ENCODE data around the gene NOS3. TPM values are rescaled to one million over a fixed set of nuclear protein-coding genes. Genes with fewer than 3 reads are reported as not detected.
A peak's percentile ranks its signal among the peaks of the same experiment; 100 is the strongest.

The NOS3 gene
- total and polyA plus RNA-seq, 9 of the 15 experiments (the other 6 are each of a cell fraction or from before 2014, with no cell fraction given) = 1.1 to 121 (median 23.6) TPM

DNA sequence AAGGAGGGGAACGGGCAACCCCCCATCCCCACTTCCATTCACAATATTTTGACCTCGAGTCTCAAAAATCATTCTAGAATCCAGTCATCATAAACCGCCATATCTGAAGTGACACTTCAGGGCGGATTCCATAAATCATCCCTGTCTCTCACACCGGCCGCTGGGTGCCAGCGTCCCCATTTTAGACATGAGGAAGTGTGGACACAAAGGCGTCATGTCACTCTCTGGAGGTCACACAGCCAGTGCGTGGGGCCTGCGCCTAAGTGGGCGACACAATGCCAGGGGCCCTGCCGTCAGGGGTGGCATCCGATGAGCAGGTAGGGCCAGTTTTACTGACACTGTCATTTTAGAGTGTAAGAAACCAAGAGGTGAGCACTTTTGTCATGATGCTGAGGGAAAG lies 32.2 kb upstream of the NOS3 start (continued):
- TF ChIP-seq, protein P1, sequence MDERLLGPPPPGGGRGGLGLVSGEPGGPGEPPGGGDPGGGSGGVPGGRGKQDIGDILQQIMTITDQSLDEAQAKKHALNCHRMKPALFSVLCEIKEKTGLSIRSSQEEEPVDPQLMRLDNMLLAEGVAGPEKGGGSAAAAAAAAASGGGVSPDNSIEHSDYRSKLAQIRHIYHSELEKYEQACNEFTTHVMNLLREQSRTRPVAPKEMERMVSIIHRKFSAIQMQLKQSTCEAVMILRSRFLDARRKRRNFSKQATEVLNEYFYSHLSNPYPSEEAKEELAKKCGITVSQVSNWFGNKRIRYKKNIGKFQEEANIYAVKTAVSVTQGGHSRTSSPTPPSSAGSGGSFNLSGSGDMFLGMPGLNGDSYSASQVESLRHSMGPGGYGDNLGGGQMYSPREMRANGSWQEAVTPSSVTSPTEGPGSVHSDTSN (CRISPR knock-in tag; IDR thresholded peaks at IDR 0.05; ENCODE audit: low read depth) = peak; percentile 63
- TF ChIP-seq, protein P1 (tag; conservative IDR thresholded peaks at IDR 0.05; ENCODE audit: low read depth) = peak; percentile 96
- TF ChIP-seq ZNF695 (CRISPR knock-in tag; IDR thresholded peaks at IDR 0.05) (peak; percentile 33; the same call in 1 of the 2 replicates), ZFP1 (CRISPR knock-in tag; IDR thresholded peaks at IDR 0.05) (peak; percentile 51), TEAD4 (IDR thresholded peaks at IDR 0.05; ENCODE audit: low read length) (peak; percentile 37; the same call in 1 of the 2 replicates), TEAD4 (CRISPR knock-in tag; IDR thresholded peaks at IDR 0.05; ENCODE audit: borderline replicate concordance) (no peak), ZFX (CRISPR knock-in tag; IDR thresholded peaks at IDR 0.05) (0 out of 2 replicates have a peak, but pooled peaks have one; percentile 6), ZNF586 (CRISPR knock-in tag; conservative IDR thresholded peaks at IDR 0.05) (0 out of 2 replicates have a peak, but pooled peaks have one; percentile 10), RAD21 (CRISPR knock-in tag; conservative IDR thresholded peaks at IDR 0.05 in 1 of 2, IDR thresholded peaks at IDR 0.05 in 1 of 2) (peak in 1 of 2 experiments; percentile 8; a peak in 1 of 4 replicates), ZBTB1 (CRISPR knock-in tag; IDR thresholded peaks at IDR 0.05; ENCODE audit: borderline replicate concordance, low read depth) (0 out of 2 replicates have a peak, but pooled peaks have one; percentile 27)
- TF ChIP-seq, protein P2, sequence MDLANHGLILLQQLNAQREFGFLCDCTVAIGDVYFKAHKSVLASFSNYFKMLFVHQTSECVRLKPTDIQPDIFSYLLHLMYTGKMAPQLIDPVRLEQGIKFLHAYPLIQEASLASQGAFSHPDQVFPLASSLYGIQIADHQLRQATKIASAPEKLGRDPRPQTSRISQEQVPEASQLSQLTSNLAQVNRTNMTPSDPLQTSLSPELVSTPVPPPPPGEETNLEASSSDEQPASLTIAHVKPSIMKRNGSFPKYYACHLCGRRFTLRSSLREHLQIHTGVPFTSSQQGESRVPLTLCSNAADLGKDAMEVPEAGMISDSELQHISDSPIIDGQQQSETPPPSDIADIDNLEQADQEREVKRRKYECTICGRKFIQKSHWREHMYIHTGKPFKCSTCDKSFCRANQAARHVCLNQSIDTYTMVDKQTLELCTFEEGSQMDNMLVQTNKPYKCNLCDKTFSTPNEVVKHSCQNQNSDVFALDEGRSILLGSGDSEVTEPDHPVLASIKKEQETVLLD (IDR thresholded peaks at IDR 0.05) = peak; percentile 60; the same call in 1 of the 2 replicates
- TF ChIP-seq, protein P3, sequence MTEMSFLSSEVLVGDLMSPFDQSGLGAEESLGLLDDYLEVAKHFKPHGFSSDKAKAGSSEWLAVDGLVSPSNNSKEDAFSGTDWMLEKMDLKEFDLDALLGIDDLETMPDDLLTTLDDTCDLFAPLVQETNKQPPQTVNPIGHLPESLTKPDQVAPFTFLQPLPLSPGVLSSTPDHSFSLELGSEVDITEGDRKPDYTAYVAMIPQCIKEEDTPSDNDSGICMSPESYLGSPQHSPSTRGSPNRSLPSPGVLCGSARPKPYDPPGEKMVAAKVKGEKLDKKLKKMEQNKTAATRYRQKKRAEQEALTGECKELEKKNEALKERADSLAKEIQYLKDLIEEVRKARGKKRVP (CRISPR knock-in tag; IDR thresholded peaks at IDR 0.05) = peak; percentile 66
- TF ChIP-seq, protein P4, sequence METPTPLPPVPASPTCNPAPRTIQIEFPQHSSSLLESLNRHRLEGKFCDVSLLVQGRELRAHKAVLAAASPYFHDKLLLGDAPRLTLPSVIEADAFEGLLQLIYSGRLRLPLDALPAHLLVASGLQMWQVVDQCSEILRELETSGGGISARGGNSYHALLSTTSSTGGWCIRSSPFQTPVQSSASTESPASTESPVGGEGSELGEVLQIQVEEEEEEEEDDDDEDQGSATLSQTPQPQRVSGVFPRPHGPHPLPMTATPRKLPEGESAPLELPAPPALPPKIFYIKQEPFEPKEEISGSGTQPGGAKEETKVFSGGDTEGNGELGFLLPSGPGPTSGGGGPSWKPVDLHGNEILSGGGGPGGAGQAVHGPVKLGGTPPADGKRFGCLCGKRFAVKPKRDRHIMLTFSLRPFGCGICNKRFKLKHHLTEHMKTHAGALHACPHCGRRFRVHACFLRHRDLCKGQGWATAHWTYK (CRISPR knock-in tag; IDR thresholded peaks at IDR 0.05) = peak; percentile 78
- TF ChIP-seq, protein P5, sequence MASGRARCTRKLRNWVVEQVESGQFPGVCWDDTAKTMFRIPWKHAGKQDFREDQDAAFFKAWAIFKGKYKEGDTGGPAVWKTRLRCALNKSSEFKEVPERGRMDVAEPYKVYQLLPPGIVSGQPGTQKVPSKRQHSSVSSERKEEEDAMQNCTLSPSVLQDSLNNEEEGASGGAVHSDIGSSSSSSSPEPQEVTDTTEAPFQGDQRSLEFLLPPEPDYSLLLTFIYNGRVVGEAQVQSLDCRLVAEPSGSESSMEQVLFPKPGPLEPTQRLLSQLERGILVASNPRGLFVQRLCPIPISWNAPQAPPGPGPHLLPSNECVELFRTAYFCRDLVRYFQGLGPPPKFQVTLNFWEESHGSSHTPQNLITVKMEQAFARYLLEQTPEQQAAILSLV (tag; IDR thresholded peaks at IDR 0.05) = peak; percentile 18; the same call in 1 of the 2 replicates
- TF ChIP-seq, protein P6, sequence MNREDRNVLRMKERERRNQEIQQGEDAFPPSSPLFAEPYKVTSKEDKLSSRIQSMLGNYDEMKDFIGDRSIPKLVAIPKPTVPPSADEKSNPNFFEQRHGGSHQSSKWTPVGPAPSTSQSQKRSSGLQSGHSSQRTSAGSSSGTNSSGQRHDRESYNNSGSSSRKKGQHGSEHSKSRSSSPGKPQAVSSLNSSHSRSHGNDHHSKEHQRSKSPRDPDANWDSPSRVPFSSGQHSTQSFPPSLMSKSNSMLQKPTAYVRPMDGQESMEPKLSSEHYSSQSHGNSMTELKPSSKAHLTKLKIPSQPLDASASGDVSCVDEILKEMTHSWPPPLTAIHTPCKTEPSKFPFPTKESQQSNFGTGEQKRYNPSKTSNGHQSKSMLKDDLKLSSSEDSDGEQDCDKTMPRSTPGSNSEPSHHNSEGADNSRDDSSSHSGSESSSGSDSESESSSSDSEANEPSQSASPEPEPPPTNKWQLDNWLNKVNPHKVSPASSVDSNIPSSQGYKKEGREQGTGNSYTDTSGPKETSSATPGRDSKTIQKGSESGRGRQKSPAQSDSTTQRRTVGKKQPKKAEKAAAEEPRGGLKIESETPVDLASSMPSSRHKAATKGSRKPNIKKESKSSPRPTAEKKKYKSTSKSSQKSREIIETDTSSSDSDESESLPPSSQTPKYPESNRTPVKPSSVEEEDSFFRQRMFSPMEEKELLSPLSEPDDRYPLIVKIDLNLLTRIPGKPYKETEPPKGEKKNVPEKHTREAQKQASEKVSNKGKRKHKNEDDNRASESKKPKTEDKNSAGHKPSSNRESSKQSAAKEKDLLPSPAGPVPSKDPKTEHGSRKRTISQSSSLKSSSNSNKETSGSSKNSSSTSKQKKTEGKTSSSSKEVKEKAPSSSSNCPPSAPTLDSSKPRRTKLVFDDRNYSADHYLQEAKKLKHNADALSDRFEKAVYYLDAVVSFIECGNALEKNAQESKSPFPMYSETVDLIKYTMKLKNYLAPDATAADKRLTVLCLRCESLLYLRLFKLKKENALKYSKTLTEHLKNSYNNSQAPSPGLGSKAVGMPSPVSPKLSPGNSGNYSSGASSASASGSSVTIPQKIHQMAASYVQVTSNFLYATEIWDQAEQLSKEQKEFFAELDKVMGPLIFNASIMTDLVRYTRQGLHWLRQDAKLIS (CRISPR knock-in tag; IDR thresholded peaks at IDR 0.05) = 0 out of 2 replicates have a peak, but pooled peaks have one; percentile 39

All from K562 (cell line).